B cell (primary cell): Measurements from ENCODE around the gene CACNG4.

Experiments used
- CTCF ChIP-seq: fragments of 200-600 bp; IDR thresholded peaks from one replicate; pipeline ENCODE4 v1.8.0; 2022; ENCODE audit warnings: antibody characterized with exemption, mild to moderate bottlenecking
- EZH2 ChIP-seq: IDR thresholded peaks from 2 replicates; pipeline ENCODE4 v1.6.1; 2012; ENCODE audit warnings: borderline replicate concordance, low read depth, mild to moderate bottlenecking, moderate library complexity, low read length; ENCODE audit not compliant: insufficient read depth, poor library complexity, severe bottlenecking

- no peak for TF ChIP-seq CTCF
- TF ChIP-seq EZH2: no peak
These were observed 3.9 kb upstream of the CACNG4 start for GRCh38 chr17:66960613-66961012.
